DLD1 (cell line): Measurements from ENCODE around the gene GALNT17.

Source experiments
- in situ Hi-C: cut with HindIII; loops from 2 replicates; pipeline ENCODE4 v1.10.0; 2017; ENCODE audit warnings: low sequenced_read_pairs

Gene GALNT17

GRCh38 chr7:71661671-71662224, 529.8 kb downstream of the GALNT17 start:
- in situ Hi-C loops: no loop called here

GRCh38 chr7:71665716-71666115, 533.8 kb downstream of the GALNT17 start:
- in situ Hi-C loops: no loop called here

GRCh38 chr7:71668572-71668971, 536.6 kb downstream of the GALNT17 start:
- in situ Hi-C loops: no loop called here

GRCh38 chr7:71679480-71679879, 547.5 kb downstream of the GALNT17 start:
- in situ Hi-C loops: no loop called here

GRCh38 chr7:71682181-71682580, 550.2 kb downstream of the GALNT17 start:
- in situ Hi-C loops: no loop called here

GRCh38 chr7:71682841-71683781, 551.2 kb downstream of the GALNT17 start:
- in situ Hi-C loops: no loop called here

- in situ Hi-C loops: no loop called here
These were observed 555.3 kb downstream of the GALNT17 start for GRCh38 chr7:71687286-71687685.

GRCh38 chr7:71687831-71688599, 556.1 kb downstream of the GALNT17 start:
- in situ Hi-C loops: no loop called here

GRCh38 chr7:71691538-71691937, 559.6 kb downstream of the GALNT17 start:
- in situ Hi-C loops: no loop called here

GRCh38 chr7:71694665-71695064, 562.7 kb downstream of the GALNT17 start:
- in situ Hi-C loops: no loop called here

GRCh38 chr7:71695186-71695585, 563.2 kb downstream of the GALNT17 start:
- in situ Hi-C loops: no loop called here

GRCh38 chr7:71696511-71696910, 564.6 kb downstream of the GALNT17 start:
- in situ Hi-C loops: no loop called here

- in situ Hi-C loops: no loop called here
These were observed 565.5 kb downstream of the GALNT17 start for GRCh38 chr7:71697400-71697799.

GRCh38 chr7:71705217-71705616, 573.3 kb downstream of the GALNT17 start:
- in situ Hi-C loops: loop anchor here (25.0 kb wide), 1 partner anchor 143 kb away; no protein-coding TSS in a partner anchor

GRCh38 chr7:71705901-71706596, 574.1 kb downstream of the GALNT17 start:
- in situ Hi-C loops: loop anchor here (25.0 kb wide), 1 partner anchor 144 kb away; no protein-coding TSS in a partner anchor

- in situ Hi-C loops: loop anchor here (25.0 kb wide), 1 partner anchor 144 kb away; no protein-coding TSS in a partner anchor
These were observed 574.6 kb downstream of the GALNT17 start for GRCh38 chr7:71706597-71706975.

- in situ Hi-C loops: loop anchor here (25.0 kb wide), 1 partner anchor 145 kb away; no protein-coding TSS in a partner anchor
These were observed 575.1 kb downstream of the GALNT17 start for GRCh38 chr7:71707041-71707440.

GRCh38 chr7:71708710-71709109, 576.8 kb downstream of the GALNT17 start:
- in situ Hi-C loops: loop anchor here (25.0 kb wide), 1 partner anchor 146 kb away; no protein-coding TSS in a partner anchor

- in situ Hi-C loops: loop anchor here (25.0 kb wide), 1 partner anchor 148 kb away; no protein-coding TSS in a partner anchor
These were observed 578.5 kb downstream of the GALNT17 start for GRCh38 chr7:71710442-71710841.

GRCh38 chr7:71712653-71713180, 580.8 kb downstream of the GALNT17 start:
- in situ Hi-C loops: loop anchor here (25.0 kb wide), 1 partner anchor 150 kb away; no protein-coding TSS in a partner anchor
